Spleen (tissue), 7 donors: ENCODE results near the gene GLS.

Experiments used
- CTCF ChIP-seq, 11 experiments: fragments of 200-600 bp in 7 of 11; fragments of 450-650 bp in 4 of 11; sonication (generic) in 4 of 11; IDR thresholded peaks in 8 of 11; conservative IDR thresholded peaks in 3 of 11; 1 replicate in 7 of 11; 2 replicates in 4 of 11; pipeline versions ENCODE4 v1.4.0 to v1.8.0; 2016 to 2021; ENCODE audit warnings: antibody characterized with exemption in 11 of 11, inconsistent platforms in 4 of 11, mild to moderate bottlenecking in 1 of 11
- POLR2A ChIP-seq, 3 donors: fragments of 450-650 bp; IDR thresholded peaks; one replicate each; pipeline ENCODE4 v1.5.1; 2017; ENCODE audit warnings: antibody characterized with exemption in 3 of 3, mild to moderate bottlenecking in 1 of 3
- POLR2AphosphoS5 ChIP-seq, 3 donors: sonication (generic); formaldehyde crosslinking; IDR thresholded peaks; one replicate each; pipeline ENCODE4 v1.5.1; 2017; ENCODE audit warnings: antibody characterized with exemption in 3 of 3
- donor health status: DM: no; HTN: no; CAD: no; lungs with moderate emphysema.
- donor health status: DM: no; HTN: no; CAD: no.
- donor health status: DM: no; HTN: no; CAD: no.

- TF ChIP-seq CTCF (IDR thresholded peaks at IDR 0.05 in 8 of 11, conservative IDR thresholded peaks at IDR 0.05 in 3 of 11) (no peak), POLR2AphosphoS5 (IDR thresholded peaks at IDR 0.05) (no peak), POLR2A (IDR thresholded peaks at IDR 0.05) (no peak)
Measured at GRCh38 chr2:190879474-190880377, 895 bp upstream of the GLS start.
